HepG2 (cell line): ENCODE measurements around the gene PRR22. TPM values are rescaled to one million over a fixed set of nuclear protein-coding genes. Genes with fewer than 3 reads are reported as not detected.

Source experiments
- BCL6 ChIP-seq: IDR thresholded peaks from 2 replicates; pipeline ENCODE4 v1.6.1; 2016; ENCODE audit warnings: missing genetic modification reagents, missing compliant biosample characterization
- CREB3 ChIP-seq: sonication (generic); formaldehyde crosslinking; IDR thresholded peaks from 2 replicates; pipeline ENCODE4 v1.5.0; 2020; ENCODE audit warnings: missing genetic modification reagents
- ELF1 ChIP-seq: sonication (generic); formaldehyde crosslinking; IDR thresholded peaks from 2 replicates; pipeline ENCODE4 v1.4.0; 2020; ENCODE audit warnings: missing genetic modification reagents
- IRX3 ChIP-seq: sonication (generic); formaldehyde crosslinking; IDR thresholded peaks from 2 replicates; pipeline ENCODE4 v1.8.1; 2023; ENCODE audit warnings: mild to moderate bottlenecking, low read depth, missing genetic modification reagents, borderline replicate concordance
- MZF1 ChIP-seq: sonication (generic); formaldehyde crosslinking; IDR thresholded peaks from 2 replicates; pipeline ENCODE4 v1.8.1; 2023; ENCODE audit warnings: mild to moderate bottlenecking, missing genetic modification reagents, borderline replicate concordance
- POGK ChIP-seq: sonication (generic); formaldehyde crosslinking; conservative IDR thresholded peaks from 2 replicates; pipeline ENCODE4 v1.8.0; 2022; ENCODE audit warnings: mild to moderate bottlenecking, moderate library complexity, missing genetic modification reagents
- ZNF781 ChIP-seq: sonication (generic); formaldehyde crosslinking; IDR thresholded peaks from 2 replicates; pipeline ENCODE4 v1.5.1; 2020; ENCODE audit warnings: borderline replicate concordance, mild to moderate bottlenecking, missing genetic modification reagents; ENCODE audit errors: not compliant biosample characterization
- ZNF841 ChIP-seq: sonication (generic); formaldehyde crosslinking; IDR thresholded peaks from 2 replicates; pipeline ENCODE4 v1.8.1; 2023; ENCODE audit warnings: missing genetic modification reagents, borderline replicate concordance
- polyA plus RNA-seq, 8 experiments: library from polyadenylated mRNA; depleted of rRNA in 3 of 8; stranded (reverse) in 7 of 8; unstranded in 1 of 8; fragments of >200 nt; fragmentation: Illumina TruSeq in 4 of 8; extraction: Trizol in 4 of 8; gene quantifications; 2 replicates each; pipeline versions ENCODE4 v1.2.1 to v1.2.3, GENCODE V29; 2011 to 2016; ENCODE audit warnings: low read depth in 4 of 8, missing spikeins in 1 of 8, mixed read lengths in 1 of 8; ENCODE audit not compliant: insufficient read depth in 1 of 8
- total RNA-seq, 5 experiments: library from RNA; depleted of rRNA; stranded (reverse); fragments of >200 nt; fragmentation: Illumina TruSeq; extraction: Trizol; gene quantifications; 2 replicates each; pipeline ENCODE4 v1.2.3, GENCODE V29; 2016; ENCODE audit warnings: low read depth in 1 of 5
- TF ChIP-seq, protein P1 (sequence below): sonication (generic); formaldehyde crosslinking; IDR thresholded peaks from 2 replicates; pipeline ENCODE4 v1.4.0; 2020; ENCODE audit warnings: missing genetic modification reagents, borderline replicate concordance
- TF ChIP-seq, protein P2 (sequence below): sonication (generic); formaldehyde crosslinking; IDR thresholded peaks from 2 replicates; pipeline ENCODE4 v1.5.1; 2020; ENCODE audit warnings: mild to moderate bottlenecking, missing genetic modification reagents, borderline replicate concordance

PRR22 gene
- total and polyA plus RNA-seq, 2 of the 13 experiments (the other 11 are each of a cell fraction or from before 2014, with no cell fraction given), result 0.84 to 2.3 TPM

- peak; percentile 55 for TF ChIP-seq BCL6 (CRISPR knock-in tag)
- TF ChIP-seq CREB3, result no peak
- peak; percentile 97 for TF ChIP-seq POGK (CRISPR knock-in tag)
- TF ChIP-seq ZNF841 (CRISPR knock-in tag), result no peak
- TF ChIP-seq ZNF781 (CRISPR knock-in tag), result peak; percentile 87
- TF ChIP-seq, protein P1, sequence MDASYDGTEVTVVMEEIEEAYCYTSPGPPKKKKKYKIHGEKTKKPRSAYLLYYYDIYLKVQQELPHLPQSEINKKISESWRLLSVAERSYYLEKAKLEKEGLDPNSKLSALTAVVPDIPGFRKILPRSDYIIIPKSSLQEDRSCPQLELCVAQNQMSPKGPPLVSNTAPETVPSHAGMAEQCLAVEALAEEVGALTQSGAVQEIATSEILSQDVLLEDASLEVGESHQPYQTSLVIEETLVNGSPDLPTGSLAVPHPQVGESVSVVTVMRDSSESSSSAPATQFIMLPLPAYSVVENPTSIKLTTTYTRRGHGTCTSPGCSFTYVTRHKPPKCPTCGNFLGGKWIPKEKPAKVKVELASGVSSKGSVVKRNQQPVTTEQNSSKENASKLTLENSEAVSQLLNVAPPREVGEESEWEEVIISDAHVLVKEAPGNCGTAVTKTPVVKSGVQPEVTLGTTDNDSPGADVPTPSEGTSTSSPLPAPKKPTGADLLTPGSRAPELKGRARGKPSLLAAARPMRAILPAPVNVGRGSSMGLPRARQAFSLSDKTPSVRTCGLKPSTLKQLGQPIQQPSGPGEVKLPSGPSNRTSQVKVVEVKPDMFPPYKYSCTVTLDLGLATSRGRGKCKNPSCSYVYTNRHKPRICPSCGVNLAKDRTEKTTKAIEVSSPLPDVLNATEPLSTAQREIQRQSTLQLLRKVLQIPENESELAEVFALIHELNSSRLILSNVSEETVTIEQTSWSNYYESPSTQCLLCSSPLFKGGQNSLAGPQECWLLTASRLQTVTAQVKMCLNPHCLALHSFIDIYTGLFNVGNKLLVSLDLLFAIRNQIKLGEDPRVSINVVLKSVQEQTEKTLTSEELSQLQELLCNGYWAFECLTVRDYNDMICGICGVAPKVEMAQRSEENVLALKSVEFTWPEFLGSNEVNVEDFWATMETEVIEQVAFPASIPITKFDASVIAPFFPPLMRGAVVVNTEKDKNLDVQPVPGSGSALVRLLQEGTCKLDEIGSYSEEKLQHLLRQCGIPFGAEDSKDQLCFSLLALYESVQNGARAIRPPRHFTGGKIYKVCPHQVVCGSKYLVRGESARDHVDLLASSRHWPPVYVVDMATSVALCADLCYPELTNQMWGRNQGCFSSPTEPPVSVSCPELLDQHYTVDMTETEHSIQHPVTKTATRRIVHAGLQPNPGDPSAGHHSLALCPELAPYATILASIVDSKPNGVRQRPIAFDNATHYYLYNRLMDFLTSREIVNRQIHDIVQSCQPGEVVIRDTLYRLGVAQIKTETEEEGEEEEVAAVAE (CRISPR knock-in tag), result peak; percentile 87; the same call in 1 of the 2 replicates
- TF ChIP-seq, protein P2, sequence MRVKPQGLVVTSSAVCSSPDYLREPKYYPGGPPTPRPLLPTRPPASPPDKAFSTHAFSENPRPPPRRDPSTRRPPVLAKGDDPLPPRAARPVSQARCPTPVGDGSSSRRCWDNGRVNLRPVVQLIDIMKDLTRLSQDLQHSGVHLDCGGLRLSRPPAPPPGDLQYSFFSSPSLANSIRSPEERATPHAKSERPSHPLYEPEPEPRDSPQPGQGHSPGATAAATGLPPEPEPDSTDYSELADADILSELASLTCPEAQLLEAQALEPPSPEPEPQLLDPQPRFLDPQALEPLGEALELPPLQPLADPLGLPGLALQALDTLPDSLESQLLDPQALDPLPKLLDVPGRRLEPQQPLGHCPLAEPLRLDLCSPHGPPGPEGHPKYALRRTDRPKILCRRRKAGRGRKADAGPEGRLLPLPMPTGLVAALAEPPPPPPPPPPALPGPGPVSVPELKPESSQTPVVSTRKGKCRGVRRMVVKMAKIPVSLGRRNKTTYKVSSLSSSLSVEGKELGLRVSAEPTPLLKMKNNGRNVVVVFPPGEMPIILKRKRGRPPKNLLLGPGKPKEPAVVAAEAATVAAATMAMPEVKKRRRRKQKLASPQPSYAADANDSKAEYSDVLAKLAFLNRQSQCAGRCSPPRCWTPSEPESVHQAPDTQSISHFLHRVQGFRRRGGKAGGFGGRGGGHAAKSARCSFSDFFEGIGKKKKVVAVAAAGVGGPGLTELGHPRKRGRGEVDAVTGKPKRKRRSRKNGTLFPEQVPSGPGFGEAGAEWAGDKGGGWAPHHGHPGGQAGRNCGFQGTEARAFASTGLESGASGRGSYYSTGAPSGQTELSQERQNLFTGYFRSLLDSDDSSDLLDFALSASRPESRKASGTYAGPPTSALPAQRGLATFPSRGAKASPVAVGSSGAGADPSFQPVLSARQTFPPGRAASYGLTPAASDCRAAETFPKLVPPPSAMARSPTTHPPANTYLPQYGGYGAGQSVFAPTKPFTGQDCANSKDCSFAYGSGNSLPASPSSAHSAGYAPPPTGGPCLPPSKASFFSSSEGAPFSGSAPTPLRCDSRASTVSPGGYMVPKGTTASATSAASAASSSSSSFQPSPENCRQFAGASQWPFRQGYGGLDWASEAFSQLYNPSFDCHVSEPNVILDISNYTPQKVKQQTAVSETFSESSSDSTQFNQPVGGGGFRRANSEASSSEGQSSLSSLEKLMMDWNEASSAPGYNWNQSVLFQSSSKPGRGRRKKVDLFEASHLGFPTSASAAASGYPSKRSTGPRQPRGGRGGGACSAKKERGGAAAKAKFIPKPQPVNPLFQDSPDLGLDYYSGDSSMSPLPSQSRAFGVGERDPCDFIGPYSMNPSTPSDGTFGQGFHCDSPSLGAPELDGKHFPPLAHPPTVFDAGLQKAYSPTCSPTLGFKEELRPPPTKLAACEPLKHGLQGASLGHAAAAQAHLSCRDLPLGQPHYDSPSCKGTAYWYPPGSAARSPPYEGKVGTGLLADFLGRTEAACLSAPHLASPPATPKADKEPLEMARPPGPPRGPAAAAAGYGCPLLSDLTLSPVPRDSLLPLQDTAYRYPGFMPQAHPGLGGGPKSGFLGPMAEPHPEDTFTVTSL (CRISPR knock-in tag), result no peak
- TF ChIP-seq IRX3 (CRISPR knock-in tag), result peak; percentile 93
- TF ChIP-seq MZF1 (CRISPR knock-in tag), result no peak
- peak; percentile 77 for TF ChIP-seq ELF1
These were observed 6.3 kb upstream of the PRR22 start, which contains the start of gene DUS3L (continued) for GRCh38 chr19:5790559-5791520.
